ENCODE data around the gene UBA5.
A peak's percentile ranks its signal among the peaks of the same experiment; 100 is the strongest.
"Not testable (repeated sequence)": the region's sequence is repeated elsewhere in the genome, so short reads cannot be mapped to it uniquely, and the experiment has no call there.

UBA5 gene

DNA sequence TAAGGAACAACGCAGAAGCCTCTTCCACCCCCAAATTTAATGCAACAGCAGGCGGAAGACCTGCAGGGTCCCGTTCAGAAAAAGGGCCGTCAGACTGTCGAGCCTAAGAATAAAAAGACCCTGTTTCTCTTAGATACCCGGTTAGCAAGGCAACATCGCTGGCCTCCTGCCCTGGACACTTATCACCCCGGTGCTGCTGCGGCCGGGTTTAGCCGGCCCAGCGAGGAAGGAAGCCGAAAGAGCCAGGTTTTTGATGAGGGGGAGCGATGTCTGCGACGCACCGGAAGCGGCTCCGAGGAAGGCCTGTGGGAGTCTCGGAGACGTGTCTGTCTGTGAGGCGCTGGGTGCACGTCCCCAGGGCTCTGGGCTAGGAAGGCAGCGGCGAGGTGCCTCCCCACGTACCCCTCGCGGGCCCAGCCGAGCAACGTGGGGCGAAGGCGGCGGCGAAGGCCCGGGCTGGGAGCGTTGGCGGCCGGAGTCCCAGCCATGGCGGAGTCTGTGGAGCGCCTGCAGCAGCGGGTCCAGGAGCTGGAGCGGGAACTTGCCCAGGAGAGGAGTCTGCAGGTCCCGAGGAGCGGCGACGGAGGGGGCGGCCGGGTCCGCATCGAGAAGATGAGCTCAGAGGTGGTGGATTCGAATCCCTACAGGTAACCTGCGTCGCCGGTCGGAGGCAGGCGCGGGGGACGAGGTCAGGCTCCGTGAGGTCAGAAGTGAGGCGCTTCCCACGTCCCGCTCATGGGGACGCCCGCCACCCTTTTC is at the start of gene UBA5:
Gene UBA5, plus strand, starts transcription at position 278 of the 759 bp plus-strand sequence. Its CDS starts 209 bp downstream, at position 487.
- DNase-seq (ENCODE audit: low read depth in 2 of 2), result peak; percentile 35 to 48

DNA sequence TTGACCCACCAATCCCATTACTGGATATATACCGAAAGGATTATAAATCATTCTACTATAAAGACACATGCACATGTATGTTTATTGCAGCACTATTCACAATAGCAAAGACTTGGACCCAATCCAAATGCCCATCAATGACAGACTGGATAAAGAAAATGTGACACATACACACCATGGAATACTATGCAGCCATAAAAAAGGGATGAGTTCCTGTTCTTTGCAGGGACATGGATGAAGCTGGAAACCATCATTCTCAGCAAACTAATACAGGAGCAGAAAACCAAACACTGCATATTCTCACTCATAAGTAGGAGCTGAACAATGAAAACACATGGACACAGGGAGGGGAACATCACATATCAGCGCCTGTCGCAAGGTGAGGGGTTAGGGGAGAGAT is 44.8 kb upstream of the UBA5 start:
- not testable (repeated sequence) for DNase-seq (ENCODE audit: low read depth in 2 of 2)

DNA sequence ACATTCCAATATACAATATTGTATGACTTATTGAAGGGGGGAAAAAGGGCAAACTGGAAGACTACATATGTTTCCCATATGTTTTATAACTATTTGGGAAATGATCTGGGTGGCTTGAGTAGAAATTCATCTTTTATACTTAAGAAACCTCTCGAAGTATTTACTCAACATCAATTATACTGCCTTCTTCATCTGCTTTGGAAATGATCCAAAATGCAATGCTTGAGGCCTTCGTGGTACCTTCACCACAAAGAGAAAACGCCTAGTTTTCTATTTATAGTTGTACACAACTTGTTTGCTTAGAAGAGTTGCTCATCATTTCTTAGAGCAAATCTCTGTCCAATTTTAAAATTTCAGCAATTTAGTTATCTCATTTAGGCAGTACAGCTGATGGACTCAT is 44.2 kb upstream of the UBA5 start:
- no peak for DNase-seq (ENCODE audit: low read depth in 2 of 2)

- DNase-seq (ENCODE audit: low read depth in 2 of 2), result no peak
Measured at GRCh38 chr3:132616780-132617179, 43.3 kb upstream of the UBA5 start.

GRCh38 chr3:132622148-132622547 is 38.0 kb upstream of the UBA5 start:
- DNase-seq (ENCODE audit: low read depth in 2 of 2), result no peak

DNA sequence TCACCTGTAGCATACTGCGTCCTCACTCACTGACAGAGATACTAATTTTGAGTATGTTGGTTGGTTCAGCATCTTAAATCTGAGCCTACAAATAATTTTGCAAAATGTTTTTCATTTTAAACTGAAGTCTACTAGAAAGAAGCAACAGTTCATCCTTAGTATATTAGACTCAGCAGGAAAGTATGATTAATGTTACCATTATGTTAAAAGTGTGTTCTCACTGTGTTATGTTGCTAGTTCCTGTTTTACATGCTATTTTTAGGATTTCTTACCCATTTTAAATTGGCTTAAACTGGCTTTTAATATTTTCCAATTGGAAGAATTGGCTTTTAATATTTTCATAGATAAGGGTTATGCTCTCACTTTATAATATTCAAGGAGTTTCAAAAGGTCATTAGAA is 37.4 kb upstream of the UBA5 start:
- DNase-seq (ENCODE audit: low read depth in 2 of 2), result no peak

DNA sequence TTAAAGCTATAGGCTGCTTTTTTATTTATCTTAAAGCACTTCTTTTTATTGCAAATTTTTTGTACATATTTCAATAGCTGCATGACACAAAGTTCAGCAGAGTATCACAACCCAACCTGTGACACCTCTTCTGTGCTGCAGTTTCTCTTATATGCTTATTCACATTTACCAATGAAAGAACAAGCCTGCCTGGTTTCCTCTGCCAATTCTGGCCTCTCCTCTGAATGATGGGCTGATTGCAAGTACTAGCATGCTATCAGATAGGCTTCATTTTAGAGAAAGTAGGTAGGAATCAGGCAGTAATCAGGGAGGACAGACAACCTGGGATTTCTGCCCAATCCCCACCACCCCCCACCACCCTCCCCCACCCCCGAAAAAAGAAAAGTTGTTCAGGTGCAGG is 36.5 kb upstream of the UBA5 start:
- DNase-seq (ENCODE audit: low read depth in 2 of 2), result no peak

DNA sequence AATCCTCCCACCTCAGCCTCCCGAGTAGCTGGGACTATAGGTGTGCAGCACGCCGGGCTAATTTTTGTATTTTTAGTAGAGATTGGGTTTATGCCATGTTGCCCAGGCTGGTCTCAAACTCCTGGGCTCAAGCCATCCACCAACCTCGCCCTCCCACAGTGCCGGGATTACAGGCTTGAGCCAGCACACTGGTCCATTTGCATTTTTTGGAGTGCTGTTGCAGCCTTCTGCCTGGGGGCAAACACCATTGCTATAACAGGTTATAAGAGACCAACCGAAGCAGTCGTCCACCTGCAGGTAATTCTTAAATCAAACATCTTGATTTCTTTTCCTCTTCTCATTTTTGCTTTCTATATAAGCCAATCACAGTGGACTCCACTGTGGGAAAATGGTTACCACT is 35.3 kb upstream of the UBA5 start:
- DNase-seq (ENCODE audit: low read depth in 2 of 2), result no peak

DNA sequence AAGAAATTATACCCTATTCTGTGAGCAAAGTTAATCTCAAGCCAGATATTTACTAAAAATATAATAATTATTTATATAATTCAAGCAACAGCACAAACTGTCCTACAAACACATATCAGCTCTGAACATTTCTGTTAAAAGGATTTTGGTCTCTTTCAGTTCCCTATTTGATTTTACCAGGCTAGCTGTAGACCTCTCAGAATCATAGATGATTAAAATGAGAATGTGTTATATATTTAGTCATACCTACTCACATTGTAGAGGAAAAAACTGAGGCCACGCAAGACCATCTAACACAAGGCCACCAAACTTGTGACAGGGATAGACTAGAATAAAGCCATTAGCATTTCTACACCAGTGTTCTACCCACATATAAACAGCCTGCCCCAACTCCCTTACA is 34.5 kb upstream of the UBA5 start:
- no peak for DNase-seq (ENCODE audit: low read depth in 2 of 2)

DNA sequence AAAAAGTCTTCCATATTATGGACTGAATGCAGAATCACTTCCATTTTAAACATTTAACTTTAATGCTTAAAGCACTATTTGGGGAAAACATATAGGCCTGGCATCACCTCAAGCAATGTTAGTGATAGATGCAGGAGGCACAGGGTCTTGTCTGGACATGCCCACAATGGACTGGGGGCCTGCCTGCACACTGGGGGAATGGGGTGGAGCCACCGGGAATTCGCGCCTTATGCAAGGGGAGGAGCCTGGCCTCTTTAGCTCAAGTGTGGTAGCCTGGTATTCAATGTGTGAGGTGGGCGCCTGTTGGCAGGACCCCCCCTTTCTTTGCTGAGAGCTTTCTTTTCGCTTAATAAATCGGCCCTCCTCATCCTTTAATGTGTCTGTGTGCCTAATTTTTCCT is 33.2 kb upstream of the UBA5 start:
- DNase-seq (ENCODE audit: low read depth in 2 of 2), result no peak

- no peak for DNase-seq (ENCODE audit: low read depth in 2 of 2)
Measured at GRCh38 chr3:132628157-132628556, 32.0 kb upstream of the UBA5 start.

GRCh38 chr3:132629928-132630327 is 30.2 kb upstream of the UBA5 start:
- no peak for DNase-seq (ENCODE audit: low read depth in 2 of 2)

DNA sequence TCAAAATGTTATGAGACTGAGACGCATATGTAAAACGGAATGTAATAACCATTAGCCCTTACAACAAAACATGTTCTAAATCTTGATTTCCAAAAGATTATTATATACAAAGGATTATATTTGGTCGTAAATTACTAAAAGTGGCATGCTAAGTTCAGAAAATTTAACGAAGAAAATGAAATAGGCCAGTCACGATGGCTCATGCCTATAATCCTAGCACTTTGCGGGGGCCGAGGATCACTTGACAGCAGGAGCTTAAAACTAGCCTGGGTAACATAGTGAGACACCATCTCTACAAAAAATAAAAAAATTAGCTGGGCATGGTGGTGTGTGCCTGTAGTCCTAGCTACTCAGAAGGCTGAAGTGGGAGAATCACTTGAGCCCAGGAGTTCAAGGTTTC is 29.5 kb upstream of the UBA5 start:
- no peak for DNase-seq (ENCODE audit: low read depth in 2 of 2)

DNA sequence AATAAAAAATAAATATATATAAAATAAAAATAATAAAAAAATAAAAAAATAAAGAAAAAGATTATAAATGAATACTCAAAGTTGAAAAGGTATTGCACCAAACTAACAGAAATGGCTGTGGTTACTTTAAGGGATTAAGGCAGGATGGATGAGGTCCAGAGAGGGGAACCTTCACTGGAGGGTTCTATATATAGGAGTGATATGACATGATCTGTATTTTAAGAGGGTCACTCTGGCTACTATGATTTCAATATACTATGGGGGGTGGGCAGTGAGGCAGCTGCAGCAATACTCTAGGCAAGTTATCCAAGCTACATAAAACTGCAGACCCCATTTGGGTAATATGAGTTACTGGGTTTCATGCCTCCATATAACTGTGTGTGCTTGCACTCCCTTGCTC is 25.1 kb upstream of the UBA5 start:
- DNase-seq (ENCODE audit: low read depth in 2 of 2), result no peak

DNA sequence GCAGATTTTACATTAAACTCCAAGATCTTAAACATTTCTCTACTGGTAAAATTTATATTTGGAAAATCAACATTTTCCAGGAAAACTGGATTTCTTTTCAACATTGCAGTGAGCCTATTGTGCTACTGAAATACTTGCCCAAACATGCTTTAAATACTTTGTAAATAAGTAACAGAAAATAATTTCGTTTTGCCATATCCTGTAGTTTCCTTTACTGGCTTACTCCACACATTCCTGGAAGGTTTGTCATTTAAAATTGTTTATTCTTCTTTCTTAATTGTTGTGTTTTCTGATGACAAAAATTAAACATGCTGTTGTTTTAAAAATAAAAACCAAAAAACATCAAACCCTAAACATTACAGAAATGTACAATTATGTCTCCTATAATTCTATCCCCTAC is 22.5 kb upstream of the UBA5 start:
- no peak for DNase-seq (ENCODE audit: low read depth in 2 of 2)

DNA sequence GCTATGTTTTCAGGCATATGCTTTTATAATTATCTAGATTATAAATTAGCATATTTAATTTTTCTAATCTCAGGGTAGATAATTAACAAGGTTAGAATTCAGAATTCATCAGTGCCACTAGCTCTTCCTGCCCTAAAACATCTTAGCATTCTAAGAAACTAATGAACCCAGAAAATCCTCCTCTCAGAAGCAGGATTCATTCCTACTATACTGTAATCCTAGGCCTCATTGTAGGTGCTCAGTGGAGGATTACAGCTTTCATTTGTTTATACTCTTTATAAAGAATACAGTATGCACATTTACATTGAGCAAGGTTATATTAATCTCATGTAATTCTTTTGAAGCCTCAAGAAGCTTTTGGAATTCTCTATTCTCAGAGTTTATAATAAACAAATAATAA is 21.4 kb upstream of the UBA5 start:
- no peak for DNase-seq (ENCODE audit: low read depth in 2 of 2)

DNA sequence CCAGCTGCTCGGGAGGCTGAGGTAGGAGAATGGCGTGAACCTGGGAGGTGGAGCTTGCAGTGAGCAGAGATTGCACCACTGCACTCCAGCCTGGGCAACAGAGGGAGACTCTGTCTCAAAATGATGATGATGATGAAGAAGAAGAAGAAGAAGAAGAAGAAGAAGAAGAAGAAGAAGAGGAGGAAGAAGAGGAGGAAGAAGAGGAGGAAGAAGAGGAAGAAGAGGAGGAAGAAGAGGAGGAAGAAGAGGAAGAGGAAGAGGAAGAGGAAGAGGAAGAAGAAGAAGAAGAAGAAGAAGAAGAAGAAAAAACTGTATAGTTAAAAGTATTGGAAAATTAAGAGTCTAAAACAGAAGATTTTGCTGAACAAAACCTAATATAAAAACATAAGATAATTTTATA is 18.7 kb upstream of the UBA5 start:
- not testable (repeated sequence) for DNase-seq (ENCODE audit: low read depth in 2 of 2)

DNA sequence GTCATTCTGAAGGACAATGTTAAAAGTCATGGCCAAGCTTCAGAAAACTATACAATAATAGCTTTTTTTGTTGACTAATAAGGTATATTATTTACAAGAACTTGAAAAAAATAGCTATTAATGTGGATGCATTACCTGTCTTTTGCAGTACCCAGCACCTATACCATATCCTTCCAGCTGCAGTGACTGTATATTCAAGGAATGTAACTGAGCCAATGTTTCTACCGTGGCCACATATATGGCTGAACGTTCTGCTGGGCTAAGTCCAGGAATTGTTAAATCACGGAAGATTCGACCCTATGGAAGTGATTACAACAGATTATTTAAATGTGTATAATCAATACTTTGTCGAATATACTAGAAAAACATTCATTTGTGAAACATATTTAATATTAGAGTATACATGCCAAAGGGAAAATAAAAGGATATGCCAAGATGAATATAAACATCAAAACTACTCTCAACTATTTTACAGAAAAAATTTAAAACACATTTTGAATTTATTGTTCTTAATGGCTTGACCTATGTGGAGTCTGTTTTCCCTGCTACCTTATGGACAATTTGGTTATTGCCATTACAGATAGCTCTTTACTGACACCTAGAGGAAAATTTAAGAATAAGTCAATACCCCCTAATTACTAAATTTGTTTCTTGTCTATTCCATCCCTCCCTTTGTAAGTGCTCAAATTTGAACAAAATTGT is 18.1 kb upstream of the UBA5 start:
- DNase-seq (ENCODE audit: low read depth in 2 of 2), result no peak

GRCh38 chr3:132642539-132642847 is 17.6 kb upstream of the UBA5 start:
- DNase-seq (ENCODE audit: low read depth in 2 of 2), result no peak

- DNase-seq (ENCODE audit: low read depth in 2 of 2), result no peak
Measured at GRCh38 chr3:132643366-132643765, 16.8 kb upstream of the UBA5 start.

- DNase-seq (ENCODE audit: low read depth in 2 of 2), result no peak
Measured at GRCh38 chr3:132645058-132645457, 15.1 kb upstream of the UBA5 start.

DNA sequence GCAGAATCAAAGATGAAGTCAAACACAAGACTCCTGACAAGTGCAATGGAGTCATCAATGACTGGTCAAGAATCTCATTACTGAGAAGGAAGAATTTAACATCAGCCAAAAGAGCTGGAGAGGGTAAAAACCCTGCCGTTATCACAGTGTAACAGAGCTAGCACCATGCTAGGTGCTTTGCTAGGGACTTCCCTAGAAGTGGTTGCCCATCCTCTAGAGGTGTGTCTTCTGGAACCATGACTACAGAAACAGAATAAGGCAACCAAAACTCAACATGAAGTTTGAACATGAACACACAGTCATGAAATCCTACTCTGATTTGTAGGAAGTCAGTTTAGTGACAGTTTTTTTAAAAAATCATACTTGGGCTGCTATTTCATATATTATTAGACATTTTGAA is 10.0 kb upstream of the UBA5 start:
- no peak for DNase-seq (ENCODE audit: low read depth in 2 of 2)

- DNase-seq (ENCODE audit: low read depth in 2 of 2), result no peak
Measured at GRCh38 chr3:132652640-132653270, 7.4 kb upstream of the UBA5 start.

Data from stimulated activated CD8-positive, alpha-beta memory T cell treated with anti-CD3 and anti-CD28 coated beads, Interleukin-15, amount 100 ng/mL, for 4 hours (primary cell).